Measurements from ENCODE around the gene RTEL1. TPM values are rescaled to one million over a fixed set of nuclear protein-coding genes. Genes with fewer than 3 reads are reported as not detected.
"Not testable (repeated sequence)": the region's sequence is repeated elsewhere in the genome, so short reads cannot be mapped to it uniquely, and the experiment has no call there.

RTEL1 gene
- total RNA-seq, 4 donors from 2014 or later, result 7.1 to 43.7 (median 18.7) TPM

DNA sequence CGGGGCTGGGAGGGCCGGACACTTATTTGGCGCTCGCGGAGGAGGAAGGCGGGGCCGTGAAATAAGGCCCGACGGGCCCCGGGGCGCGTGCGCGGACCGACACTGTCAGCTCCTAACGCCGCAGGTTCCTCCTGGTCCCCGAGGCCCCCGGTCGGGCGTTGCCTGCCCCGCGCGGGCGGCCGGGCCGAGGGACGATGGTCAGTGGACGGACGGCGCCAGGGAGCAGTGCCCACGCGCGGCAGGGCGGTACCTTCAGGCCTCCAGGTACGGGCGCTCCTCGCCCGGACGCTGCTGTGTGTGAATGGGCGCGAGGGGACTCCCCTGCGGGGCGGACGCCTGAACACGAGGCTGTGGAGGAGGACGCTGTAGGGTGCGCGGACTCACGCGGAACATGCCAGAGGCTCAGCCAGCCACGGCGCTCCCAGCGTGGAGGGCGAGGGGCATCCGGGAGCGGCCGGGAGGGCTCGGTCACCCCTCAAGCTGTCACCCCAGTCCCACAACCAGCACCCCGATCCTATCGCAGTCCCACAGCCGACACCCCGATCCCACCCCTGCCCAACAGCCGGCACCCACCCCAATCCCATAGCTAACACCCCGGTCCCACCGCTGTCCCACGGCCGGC, 30.9 kb upstream of the RTEL1 start:
- peak overlapping the region; percentile 84 to 99 (median 98) for H3K27ac ChIP-seq
- H3K27me3 ChIP-seq, result no peaks in the 10 kb centered on the region
- no CpG with 5 or more reads among the region's 68 CpGs for WGBS, 2 donors (ENCODE audit: low coverage in 1 of 2)

GRCh38 chr20:63627751-63628245, 30.3 kb upstream of the RTEL1 start:
- Histone ChIP-seq H3K4me1 (peaks cover 0 to 42% (median 19%) of the 10 kb centered on the region in 3 donors), H3K9me3 (no peaks in the 10 kb centered on the region), H3K27ac (peak overlapping the region; percentile 84 to 99 (median 98)), H3K27me3 (no peaks in the 10 kb centered on the region), H3K36me3 (no peaks in the 10 kb centered on the region), H3K4me3 (peak overlapping the region; percentile 83 to 96)
- ATAC-seq, result no peak
- TF ChIP-seq EP300 (IDR thresholded peaks at IDR 0.05), result no peak
- 27% methylated on average over 5 of the region's 28 CpGs; no CpG with 5 or more reads in 1 of the 2 donors for WGBS, 2 donors (ENCODE audit: low coverage in 1 of 2)

More for the DNA sequence above, 30.9 kb upstream of the RTEL1 start:
- H3K4me1 ChIP-seq, result peaks cover 0 to 42% (median 19%) of the 10 kb centered on the region in 3 donors
- no peaks in the 10 kb centered on the region for H3K36me3 ChIP-seq
- peak overlapping the region; percentile 83 to 96 for H3K4me3 ChIP-seq
- ATAC-seq, result peak; percentile 91
- TF ChIP-seq POLR2AphosphoS5 (IDR thresholded peaks at IDR 0.05) (peak; percentile 56), EP300 (IDR thresholded peaks at IDR 0.05) (no peak), POLR2A (IDR thresholded peaks at IDR 0.05) (peak; percentile 71)
- TF ChIP-seq, protein P1, sequence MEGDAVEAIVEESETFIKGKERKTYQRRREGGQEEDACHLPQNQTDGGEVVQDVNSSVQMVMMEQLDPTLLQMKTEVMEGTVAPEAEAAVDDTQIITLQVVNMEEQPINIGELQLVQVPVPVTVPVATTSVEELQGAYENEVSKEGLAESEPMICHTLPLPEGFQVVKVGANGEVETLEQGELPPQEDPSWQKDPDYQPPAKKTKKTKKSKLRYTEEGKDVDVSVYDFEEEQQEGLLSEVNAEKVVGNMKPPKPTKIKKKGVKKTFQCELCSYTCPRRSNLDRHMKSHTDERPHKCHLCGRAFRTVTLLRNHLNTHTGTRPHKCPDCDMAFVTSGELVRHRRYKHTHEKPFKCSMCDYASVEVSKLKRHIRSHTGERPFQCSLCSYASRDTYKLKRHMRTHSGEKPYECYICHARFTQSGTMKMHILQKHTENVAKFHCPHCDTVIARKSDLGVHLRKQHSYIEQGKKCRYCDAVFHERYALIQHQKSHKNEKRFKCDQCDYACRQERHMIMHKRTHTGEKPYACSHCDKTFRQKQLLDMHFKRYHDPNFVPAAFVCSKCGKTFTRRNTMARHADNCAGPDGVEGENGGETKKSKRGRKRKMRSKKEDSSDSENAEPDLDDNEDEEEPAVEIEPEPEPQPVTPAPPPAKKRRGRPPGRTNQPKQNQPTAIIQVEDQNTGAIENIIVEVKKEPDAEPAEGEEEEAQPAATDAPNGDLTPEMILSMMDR (IDR thresholded peaks at IDR 0.05), result peak in 1 of 4 experiments; percentile 14
- H3K9me3 ChIP-seq, result no peaks in the 10 kb centered on the region

DNA sequence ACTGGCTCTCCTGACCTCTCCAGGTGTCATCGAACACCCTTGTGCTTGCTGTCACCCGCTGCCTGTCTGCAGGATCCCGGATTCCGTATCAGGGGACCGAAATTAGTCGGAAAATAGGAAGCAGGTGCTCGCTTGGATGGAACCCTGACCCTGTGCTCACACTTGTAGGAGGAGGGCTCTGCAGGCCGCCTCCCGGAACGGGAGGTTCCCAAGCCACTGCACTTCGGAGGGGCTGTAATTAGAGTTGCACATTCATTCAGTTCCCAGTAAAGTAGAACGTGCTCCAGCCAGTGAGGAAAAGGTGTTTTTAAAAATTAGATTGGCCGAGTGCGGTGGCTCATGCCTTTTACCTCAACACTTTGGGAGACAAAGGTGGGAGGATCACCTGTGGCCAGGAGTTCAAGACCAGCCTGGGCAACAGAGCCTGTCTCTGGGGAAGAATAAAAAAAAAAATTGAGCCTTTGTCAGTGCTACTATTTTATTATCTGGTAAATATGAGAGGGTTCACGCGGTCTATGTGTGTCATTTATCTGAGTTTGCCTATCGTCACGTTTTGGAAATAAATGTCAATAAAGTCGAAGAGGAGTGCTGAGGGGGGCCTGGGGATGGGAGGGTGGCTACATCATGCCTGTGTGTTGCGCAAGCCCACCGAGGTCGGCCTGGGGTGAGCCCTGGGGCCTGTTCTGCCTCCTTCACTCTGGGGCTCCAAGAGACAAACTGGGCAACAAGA, 29.7 kb upstream of the RTEL1 start:
- peak overlapping the region; percentile 83 to 96 for H3K4me3 ChIP-seq
- peaks cover 0 to 42% (median 19%) of the 10 kb centered on the region in 3 donors for H3K4me1 ChIP-seq
- WGBS, 2 donors (ENCODE audit: low coverage in 1 of 2), result 42% methylated on average over 5 to 12 of the region's 22 CpGs
- H3K27me3 ChIP-seq, result no peaks in the 10 kb centered on the region
- H3K36me3 ChIP-seq, result no peaks in the 10 kb centered on the region
- H3K27ac ChIP-seq, result peak overlapping the region; percentile 84 to 99 (median 98)
- ATAC-seq, result no peak
- no peaks in the 10 kb centered on the region for H3K9me3 ChIP-seq
- peak; percentile 47 for TF ChIP-seq POLR2AphosphoS5 (IDR thresholded peaks at IDR 0.05)
- TF ChIP-seq EP300 (IDR thresholded peaks at IDR 0.05), result no peak

DNA sequence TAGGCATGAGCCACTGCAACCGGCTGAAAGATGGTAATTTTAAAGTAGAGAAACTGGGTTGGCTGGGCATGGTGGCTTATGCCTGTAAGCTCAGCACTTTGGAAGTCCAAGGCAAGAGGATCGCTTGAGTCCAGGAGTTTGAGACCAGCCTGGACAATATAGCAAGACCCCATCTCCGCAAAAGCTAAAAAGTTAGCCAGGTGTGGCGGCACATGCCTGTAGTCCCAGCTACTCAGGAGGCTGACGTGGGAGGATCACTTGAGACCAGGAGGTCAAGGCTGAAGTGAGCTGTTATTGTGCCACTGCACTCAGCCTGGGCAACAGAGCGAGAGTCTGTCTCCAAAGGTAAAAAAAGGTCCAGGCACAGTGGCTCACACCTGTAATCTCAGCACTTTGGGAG, 27.2 kb upstream of the RTEL1 start:
- not testable (repeated sequence) for H3K27me3 ChIP-seq, H3K4me3 ChIP-seq, H3K27ac ChIP-seq, ATAC-seq, H3K9me3 ChIP-seq, H3K36me3 ChIP-seq
- 67 to 100% methylated on average over 1 to 3 of the region's 6 CpGs for WGBS, 2 donors (ENCODE audit: low coverage in 1 of 2)
- peaks cover 0 to 25% (median 13%) of the 10 kb centered on the region in 3 donors for H3K4me1 ChIP-seq

- H3K36me3 ChIP-seq, H3K27ac ChIP-seq, H3K9me3 ChIP-seq, H3K27me3 ChIP-seq, H3K4me3 ChIP-seq, ATAC-seq: not testable (repeated sequence)
- H3K4me1 ChIP-seq, result peaks cover 0 to 23% (median 12%) of the 10 kb centered on the region in 3 donors
- 44 to 60% methylated on average over 5 to 8 of the region's 10 CpGs for WGBS, 2 donors (ENCODE audit: low coverage in 1 of 2)
These were observed 26.7 kb upstream of the RTEL1 start for GRCh38 chr20:63631426-63631825.

DNA sequence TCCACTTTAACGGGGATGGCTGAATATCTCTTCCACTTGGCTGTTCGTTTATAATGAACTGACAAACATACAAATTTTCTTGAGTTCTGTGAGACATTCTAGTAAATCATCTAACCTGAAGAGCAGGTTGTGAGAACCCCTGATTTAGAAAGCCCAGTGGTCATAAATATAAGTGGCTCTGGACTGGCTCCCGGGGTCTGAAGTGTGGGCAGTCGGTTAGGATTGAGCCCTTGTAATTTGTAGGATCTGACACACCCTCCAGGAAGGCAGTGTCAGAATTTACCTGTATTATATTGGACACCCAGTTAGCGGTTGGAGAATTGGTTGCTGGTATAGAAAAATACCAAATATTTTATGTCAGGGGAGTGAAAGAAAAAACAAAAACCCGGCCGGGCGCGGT, 24.4 kb upstream of the RTEL1 start:
- Histone ChIP-seq H3K27me3 (no peaks in the 10 kb centered on the region), H3K4me1 (peaks cover 0 to 8% (median 1%) of the 10 kb centered on the region in 3 donors), H3K36me3 (no peaks in the 10 kb centered on the region), H3K27ac (no peak overlapping the region), H3K9me3 (no peaks in the 10 kb centered on the region), H3K4me3 (no peak overlapping the region)
- 48 to 79% methylated on average over 2 to 9 of the region's 9 CpGs for WGBS, 2 donors (ENCODE audit: low coverage in 1 of 2)
- TF ChIP-seq POLR2AphosphoS5 (IDR thresholded peaks at IDR 0.05), result no peak
- TF ChIP-seq, protein P1 (IDR thresholded peaks at IDR 0.05), result no peak
- no peak for TF ChIP-seq POLR2A (IDR thresholded peaks at IDR 0.05)
- TF ChIP-seq EP300 (IDR thresholded peaks at IDR 0.05), result no peak
- no peak for ATAC-seq

Measured in gastroesophageal sphincter (tissue), 4 donors.